Fibroblast of the aortic adventitia (primary cell): Measurements from ENCODE around the gene ABCC11. TPM values are rescaled to one million over a fixed set of nuclear protein-coding genes. Genes with fewer than 3 reads are reported as not detected.

Experiments used
- DNase-seq: peaks from one replicate; pipeline ENCODE4 v3.0.0-alpha.2; 2010; ENCODE audit warnings: low read depth
- H3K4me3 ChIP-seq: 2 replicates; pipeline ENCODE4 v1.5.1; 2011; ENCODE audit warnings: low read depth, mild to moderate bottlenecking, control low read depth, low read length, moderate library complexity
- CTCF ChIP-seq: IDR thresholded peaks from 2 replicates; pipeline ENCODE4 v1.5.1; 2011; ENCODE audit warnings: mild to moderate bottlenecking, low read length, control low read depth, inconsistent platforms; ENCODE audit not compliant: insufficient read depth
- total RNA-seq: library from RNA; depleted of rRNA; stranded (reverse); fragments of >200 nt; gene quantifications from 2 replicates; pipeline ENCODE4 v1.2.3, GENCODE V29; 2012; ENCODE audit warnings: low replicate concordance

ABCC11 gene
- total RNA-seq, 1 donor: 0.09 TPM

GRCh38 chr16:48126801-48127644 is 120.3 kb downstream of the ABCC11 start:
- TF ChIP-seq CTCF: no peak
- DNase-seq: peak; percentile 98
- no peak overlapping the region for H3K4me3 ChIP-seq

GRCh38 chr16:48125888-48126287 is 121.5 kb downstream of the ABCC11 start:
- no peak for DNase-seq
- H3K4me3 ChIP-seq: no peak overlapping the region
- no peak for TF ChIP-seq CTCF

GRCh38 chr16:48124266-48124665 is 123.1 kb downstream of the ABCC11 start:
- no peak overlapping the region for H3K4me3 ChIP-seq
- TF ChIP-seq CTCF: no peak
- DNase-seq: no peak

- no peak for TF ChIP-seq CTCF
- no peak overlapping the region for H3K4me3 ChIP-seq
- peak; percentile 96 for DNase-seq
These were observed 124.1 kb downstream of the ABCC11 start for GRCh38 chr16:48123104-48123788.

GRCh38 chr16:48121276-48121675 is 126.1 kb downstream of the ABCC11 start:
- DNase-seq: no peak
- H3K4me3 ChIP-seq: no peak overlapping the region
- TF ChIP-seq CTCF: no peak

GRCh38 chr16:48118841-48119240 is 128.5 kb downstream of the ABCC11 start:
- no peak for TF ChIP-seq CTCF
- DNase-seq: no peak
- no peak overlapping the region for H3K4me3 ChIP-seq
